D721Med (cell line): ENCODE measurements around the gene COL7A1.

ENCODE experiments used
- DNase-seq: peaks from one replicate; pipeline ENCODE4 v3.0.0; 2011; ENCODE audit warnings: low spot score; ENCODE audit not compliant: insufficient read length
- FAIRE-seq: peaks from 2 replicates; lab custom pipeline; 2011; peaks lifted over from hg19 to GRCh38; lab: Jason Lieb, UNC
- CTCF ChIP-seq: IDR thresholded peaks from 2 replicates; pipeline ENCODE4 v1.5.1; 2012; ENCODE audit warnings: mild to moderate bottlenecking, control low read depth; ENCODE audit not compliant: insufficient read depth; ENCODE audit errors: missing control alignments

Gene COL7A1

GRCh38 chr3:48591886-48592518 is 3.1 kb downstream of the COL7A1 start:
- no peak for TF ChIP-seq CTCF
- FAIRE-seq, result no peak

GRCh38 chr3:48591436-48591835 is 3.7 kb downstream of the COL7A1 start:
- no peak for FAIRE-seq
- DNase-seq, result no peak
- TF ChIP-seq CTCF, result no peak

More at GRCh38 chr3:48591886-48592518, 3.1 kb downstream of the COL7A1 start:
- DNase-seq, result no peak

- DNase-seq (no peak), FAIRE-seq (no peak)
- TF ChIP-seq CTCF, result no peak
Measured at GRCh38 chr3:48588230-48588629, 6.9 kb downstream of the COL7A1 start.

- DNase-seq (no peak), FAIRE-seq (no peak)
- no peak for TF ChIP-seq CTCF
Measured at GRCh38 chr3:48587686-48588085, 7.4 kb downstream of the COL7A1 start.

GRCh38 chr3:48585411-48585810 is 9.7 kb downstream of the COL7A1 start:
- no peak for TF ChIP-seq CTCF
- FAIRE-seq, result no peak

GRCh38 chr3:48584836-48585235 is 10.3 kb downstream of the COL7A1 start:
- DNase-seq (no peak), FAIRE-seq (no peak)
- TF ChIP-seq CTCF, result no peak

More at GRCh38 chr3:48585411-48585810, 9.7 kb downstream of the COL7A1 start:
- DNase-seq, result no peak
